HepG2 (cell line): Measurements from ENCODE around the gene RAET1E. TPM values are rescaled to one million over a fixed set of nuclear protein-coding genes. Genes with fewer than 3 reads are reported as not detected.

Experiments used
- CTCF ChIP-seq: sonication (generic); formaldehyde crosslinking; IDR thresholded peaks from 2 replicates; pipeline ENCODE4 v1.5.0; 2020; ENCODE audit warnings: mild to moderate bottlenecking, missing genetic modification reagents, moderate library complexity
- HHEX ChIP-seq: IDR thresholded peaks from 2 replicates; pipeline ENCODE4 v1.6.1; 2016; ENCODE audit warnings: control low read depth
- NFKB2 ChIP-seq: sonication (generic); formaldehyde crosslinking; IDR thresholded peaks from 2 replicates; pipeline ENCODE4 v1.4.0; 2020; ENCODE audit warnings: missing genetic modification reagents, borderline replicate concordance
- NFRKB ChIP-seq: fragments of 450-650 bp; IDR thresholded peaks from 2 replicates; pipeline ENCODE4 v1.6.1; 2017
- SALL2 ChIP-seq: sonication (generic); formaldehyde crosslinking; IDR thresholded peaks from 2 replicates; pipeline ENCODE4 v1.8.1; 2023; ENCODE audit warnings: mild to moderate bottlenecking, missing genetic modification reagents, inconsistent platforms
- TBX2 ChIP-seq: sonication (generic); formaldehyde crosslinking; IDR thresholded peaks from 2 replicates; pipeline ENCODE4 v1.5.0; 2020; ENCODE audit warnings: missing genetic modification reagents, mild to moderate bottlenecking, borderline replicate concordance
- ZNF720 ChIP-seq: sonication (generic); formaldehyde crosslinking; IDR thresholded peaks from 2 replicates; pipeline ENCODE4 v1.4.0; 2020; ENCODE audit warnings: missing genetic modification reagents
- ZNF746 ChIP-seq: sonication (generic); formaldehyde crosslinking; IDR thresholded peaks from 2 replicates; pipeline ENCODE4 v1.8.0; 2022; ENCODE audit warnings: mild to moderate bottlenecking, missing genetic modification reagents
- polyA plus RNA-seq, 8 experiments: library from polyadenylated mRNA; depleted of rRNA in 3 of 8; stranded (reverse) in 7 of 8; unstranded in 1 of 8; fragments of >200 nt; fragmentation: Illumina TruSeq in 4 of 8; extraction: Trizol in 4 of 8; gene quantifications; 2 replicates each; pipeline versions ENCODE4 v1.2.1 to v1.2.3, GENCODE V29; 2011 to 2016; ENCODE audit warnings: low read depth in 4 of 8, missing spikeins in 1 of 8, mixed read lengths in 1 of 8; ENCODE audit not compliant: insufficient read depth in 1 of 8
- total RNA-seq, 5 experiments: library from RNA; depleted of rRNA; stranded (reverse); fragments of >200 nt; fragmentation: Illumina TruSeq; extraction: Trizol; gene quantifications; 2 replicates each; pipeline ENCODE4 v1.2.3, GENCODE V29; 2016; ENCODE audit warnings: low read depth in 1 of 5
- TF ChIP-seq, protein P1 (sequence below): sonication (generic); formaldehyde crosslinking; IDR thresholded peaks from 2 replicates; pipeline ENCODE4 v1.4.0; 2020; ENCODE audit warnings: missing genetic modification reagents, borderline replicate concordance
- TF ChIP-seq, protein P2 (sequence below), 2 experiments: fragments of 450-650 bp in 1 of 2; sonication (generic) in 1 of 2; formaldehyde crosslinking in 1 of 2; IDR thresholded peaks; 2 replicates each; pipeline versions ENCODE4 v1.6.1 to v1.8.0; 2016 to 2022; ENCODE audit warnings: antibody characterized with exemption in 1 of 2, mild to moderate bottlenecking in 1 of 2, missing genetic modification reagents in 1 of 2
- TF ChIP-seq, protein P3 (sequence below): sonication (generic); formaldehyde crosslinking; IDR thresholded peaks from 2 replicates; pipeline ENCODE4 v1.8.1; 2023; ENCODE audit warnings: mild to moderate bottlenecking, missing genetic modification reagents

Gene RAET1E
- total and polyA plus RNA-seq, 2 of the 13 experiments (the other 11 are each of a cell fraction or from before 2014, with no cell fraction given), result not detected

DNA sequence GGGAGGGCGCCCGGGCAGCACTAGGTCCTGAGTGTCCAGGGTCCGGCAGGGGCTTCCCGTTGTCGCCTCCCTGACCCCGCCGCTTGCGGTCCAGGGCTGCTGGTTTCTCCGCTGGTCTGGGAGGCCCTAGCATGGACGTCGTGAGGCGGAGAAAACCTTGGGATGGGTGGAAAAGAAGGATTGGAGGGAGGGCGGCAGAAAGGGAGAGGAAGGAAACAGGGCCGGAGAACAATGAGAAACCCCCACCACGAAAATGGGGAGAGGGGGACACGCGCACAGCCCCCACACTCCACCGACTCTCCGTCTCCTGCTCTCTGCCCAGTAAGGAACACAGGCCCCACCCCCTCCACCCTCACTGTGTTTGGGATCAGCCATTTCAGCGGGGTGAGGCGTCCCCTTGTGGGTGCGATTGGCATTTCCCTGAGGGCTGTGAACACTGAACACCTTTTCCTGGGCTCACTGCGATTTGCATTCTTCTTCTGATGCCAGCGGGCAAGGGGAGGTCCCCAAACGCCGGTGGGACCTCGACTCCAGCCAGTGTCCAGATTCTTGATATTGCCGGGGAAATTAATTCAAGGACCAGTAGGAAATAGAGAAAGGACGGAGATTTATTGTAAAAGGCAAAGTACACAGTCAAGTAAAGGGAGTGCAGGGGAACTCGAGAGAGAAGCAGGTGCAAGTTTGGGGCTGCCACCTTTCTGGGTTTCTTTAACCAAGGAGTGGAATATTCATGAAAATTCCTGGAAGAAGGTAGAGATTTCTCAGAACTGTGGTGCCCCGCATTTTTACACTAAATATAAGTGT is 28.3 kb upstream of the RAET1E start (continued):
- TF ChIP-seq, protein P1, sequence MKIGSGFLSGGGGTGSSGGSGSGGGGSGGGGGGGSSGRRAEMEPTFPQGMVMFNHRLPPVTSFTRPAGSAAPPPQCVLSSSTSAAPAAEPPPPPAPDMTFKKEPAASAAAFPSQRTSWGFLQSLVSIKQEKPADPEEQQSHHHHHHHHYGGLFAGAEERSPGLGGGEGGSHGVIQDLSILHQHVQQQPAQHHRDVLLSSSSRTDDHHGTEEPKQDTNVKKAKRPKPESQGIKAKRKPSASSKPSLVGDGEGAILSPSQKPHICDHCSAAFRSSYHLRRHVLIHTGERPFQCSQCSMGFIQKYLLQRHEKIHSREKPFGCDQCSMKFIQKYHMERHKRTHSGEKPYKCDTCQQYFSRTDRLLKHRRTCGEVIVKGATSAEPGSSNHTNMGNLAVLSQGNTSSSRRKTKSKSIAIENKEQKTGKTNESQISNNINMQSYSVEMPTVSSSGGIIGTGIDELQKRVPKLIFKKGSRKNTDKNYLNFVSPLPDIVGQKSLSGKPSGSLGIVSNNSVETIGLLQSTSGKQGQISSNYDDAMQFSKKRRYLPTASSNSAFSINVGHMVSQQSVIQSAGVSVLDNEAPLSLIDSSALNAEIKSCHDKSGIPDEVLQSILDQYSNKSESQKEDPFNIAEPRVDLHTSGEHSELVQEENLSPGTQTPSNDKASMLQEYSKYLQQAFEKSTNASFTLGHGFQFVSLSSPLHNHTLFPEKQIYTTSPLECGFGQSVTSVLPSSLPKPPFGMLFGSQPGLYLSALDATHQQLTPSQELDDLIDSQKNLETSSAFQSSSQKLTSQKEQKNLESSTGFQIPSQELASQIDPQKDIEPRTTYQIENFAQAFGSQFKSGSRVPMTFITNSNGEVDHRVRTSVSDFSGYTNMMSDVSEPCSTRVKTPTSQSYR (CRISPR knock-in tag), result peak; percentile 86
- TF ChIP-seq ZNF720, result no peak
- TF ChIP-seq, protein P2, sequence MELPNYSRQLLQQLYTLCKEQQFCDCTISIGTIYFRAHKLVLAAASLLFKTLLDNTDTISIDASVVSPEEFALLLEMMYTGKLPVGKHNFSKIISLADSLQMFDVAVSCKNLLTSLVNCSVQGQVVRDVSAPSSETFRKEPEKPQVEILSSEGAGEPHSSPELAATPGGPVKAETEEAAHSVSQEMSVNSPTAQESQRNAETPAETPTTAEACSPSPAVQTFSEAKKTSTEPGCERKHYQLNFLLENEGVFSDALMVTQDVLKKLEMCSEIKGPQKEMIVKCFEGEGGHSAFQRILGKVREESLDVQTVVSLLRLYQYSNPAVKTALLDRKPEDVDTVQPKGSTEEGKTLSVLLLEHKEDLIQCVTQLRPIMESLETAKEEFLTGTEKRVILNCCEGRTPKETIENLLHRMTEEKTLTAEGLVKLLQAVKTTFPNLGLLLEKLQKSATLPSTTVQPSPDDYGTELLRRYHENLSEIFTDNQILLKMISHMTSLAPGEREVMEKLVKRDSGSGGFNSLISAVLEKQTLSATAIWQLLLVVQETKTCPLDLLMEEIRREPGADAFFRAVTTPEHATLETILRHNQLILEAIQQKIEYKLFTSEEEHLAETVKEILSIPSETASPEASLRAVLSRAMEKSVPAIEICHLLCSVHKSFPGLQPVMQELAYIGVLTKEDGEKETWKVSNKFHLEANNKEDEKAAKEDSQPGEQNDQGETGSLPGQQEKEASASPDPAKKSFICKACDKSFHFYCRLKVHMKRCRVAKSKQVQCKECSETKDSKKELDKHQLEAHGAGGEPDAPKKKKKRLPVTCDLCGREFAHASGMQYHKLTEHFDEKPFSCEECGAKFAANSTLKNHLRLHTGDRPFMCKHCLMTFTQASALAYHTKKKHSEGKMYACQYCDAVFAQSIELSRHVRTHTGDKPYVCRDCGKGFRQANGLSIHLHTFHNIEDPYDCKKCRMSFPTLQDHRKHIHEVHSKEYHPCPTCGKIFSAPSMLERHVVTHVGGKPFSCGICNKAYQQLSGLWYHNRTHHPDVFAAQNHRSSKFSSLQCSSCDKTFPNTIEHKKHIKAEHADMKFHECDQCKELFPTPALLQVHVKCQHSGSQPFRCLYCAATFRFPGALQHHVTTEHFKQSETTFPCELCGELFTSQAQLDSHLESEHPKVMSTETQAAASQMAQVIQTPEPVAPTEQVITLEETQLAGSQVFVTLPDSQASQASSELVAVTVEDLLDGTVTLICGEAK (IDR thresholded peaks at IDR 0.05), result no peak
- TF ChIP-seq, protein P2 (CRISPR knock-in tag; IDR thresholded peaks at IDR 0.05), result no peak; the same call in 1 of the 2 replicates
- TF ChIP-seq TBX2 (CRISPR knock-in tag), result peak; percentile 46; the same call in 1 of the 2 replicates
- TF ChIP-seq NFRKB, result no peak
- peak; percentile 70; the same call in 1 of the 2 replicates for TF ChIP-seq NFKB2 (CRISPR knock-in tag)
- TF ChIP-seq CTCF (CRISPR knock-in tag), result peak; percentile 99
- TF ChIP-seq ZNF746 (CRISPR knock-in tag), result 0 out of 2 replicates have a peak, but pooled peaks have one; percentile 19
- TF ChIP-seq, protein P3, sequence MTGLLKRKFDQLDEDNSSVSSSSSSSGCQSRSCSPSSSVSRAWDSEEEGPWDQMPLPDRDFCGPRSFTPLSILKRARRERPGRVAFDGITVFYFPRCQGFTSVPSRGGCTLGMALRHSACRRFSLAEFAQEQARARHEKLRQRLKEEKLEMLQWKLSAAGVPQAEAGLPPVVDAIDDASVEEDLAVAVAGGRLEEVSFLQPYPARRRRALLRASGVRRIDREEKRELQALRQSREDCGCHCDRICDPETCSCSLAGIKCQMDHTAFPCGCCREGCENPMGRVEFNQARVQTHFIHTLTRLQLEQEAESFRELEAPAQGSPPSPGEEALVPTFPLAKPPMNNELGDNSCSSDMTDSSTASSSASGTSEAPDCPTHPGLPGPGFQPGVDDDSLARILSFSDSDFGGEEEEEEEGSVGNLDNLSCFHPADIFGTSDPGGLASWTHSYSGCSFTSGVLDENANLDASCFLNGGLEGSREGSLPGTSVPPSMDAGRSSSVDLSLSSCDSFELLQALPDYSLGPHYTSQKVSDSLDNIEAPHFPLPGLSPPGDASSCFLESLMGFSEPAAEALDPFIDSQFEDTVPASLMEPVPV (CRISPR knock-in tag), result peak; percentile 75
- TF ChIP-seq SALL2 (CRISPR knock-in tag), result no peak; the same call in 1 of the 2 replicates
- no peak for TF ChIP-seq HHEX
